NCI-H526 (cell line): Measurements from ENCODE around the gene ANXA8L1.
"Not testable (repeated sequence)": the region's sequence is repeated elsewhere in the genome, so short reads cannot be mapped to it uniquely, and the experiment has no call there.

Experiments
- DNase-seq, 2 experiments: peaks; one replicate each; lab custom pipeline; 2025; lab: John Stamatoyannopoulos, UW

ANXA8L1 gene

GRCh38 chr10:46375406-46375805 lies at the start of gene ANXA8L1:
Gene ANXA8L1, plus strand, starts transcription at chr10:46375776. Its CDS starts 76 bp downstream, at chr10:46375852.
- not testable (repeated sequence) for DNase-seq

- DNase-seq: no peak
Observed at GRCh38 chr10:46326066-46326465, 49.5 kb upstream of the ANXA8L1 start.

- DNase-seq: no peak
Observed at GRCh38 chr10:46326971-46327370, 48.6 kb upstream of the ANXA8L1 start.

GRCh38 chr10:46327685-46328084 lies 47.9 kb upstream of the ANXA8L1 start:
- DNase-seq: no peak

- no peak for DNase-seq
Observed at GRCh38 chr10:46328853-46329689, 46.5 kb upstream of the ANXA8L1 start.

- no peak for DNase-seq
Observed at GRCh38 chr10:46329690-46330016, 45.9 kb upstream of the ANXA8L1 start.

- no peak for DNase-seq
Observed at GRCh38 chr10:46330894-46331293, 44.7 kb upstream of the ANXA8L1 start.

- not testable (repeated sequence) for DNase-seq
Observed at GRCh38 chr10:46365484-46365883, 10.1 kb upstream of the ANXA8L1 start.

GRCh38 chr10:46367209-46367608 lies 8.4 kb upstream of the ANXA8L1 start:
- not testable (repeated sequence) for DNase-seq

GRCh38 chr10:46367666-46368240 lies 7.8 kb upstream of the ANXA8L1 start:
- not testable (repeated sequence) for DNase-seq

GRCh38 chr10:46368956-46369355 lies 6.6 kb upstream of the ANXA8L1 start:
- not testable (repeated sequence) for DNase-seq

- DNase-seq: not testable (repeated sequence)
Observed at GRCh38 chr10:46374410-46374809, 1.2 kb upstream of the ANXA8L1 start.

- DNase-seq: not testable (repeated sequence)
Observed at GRCh38 chr10:46377022-46377421, 1.4 kb downstream of the ANXA8L1 start.

- not testable (repeated sequence) for DNase-seq
Observed at GRCh38 chr10:46377651-46378050, 2.1 kb downstream of the ANXA8L1 start.

GRCh38 chr10:46378108-46378507 lies 2.5 kb downstream of the ANXA8L1 start:
- not testable (repeated sequence) for DNase-seq

- not testable (repeated sequence) for DNase-seq
Observed at GRCh38 chr10:46379233-46379848, 3.8 kb downstream of the ANXA8L1 start.

- not testable (repeated sequence) for DNase-seq
Observed at GRCh38 chr10:46385858-46386257, 10.3 kb downstream of the ANXA8L1 start.

- not testable (repeated sequence) for DNase-seq
Observed at GRCh38 chr10:46386694-46387093, 11.1 kb downstream of the ANXA8L1 start.

GRCh38 chr10:46387309-46387902 lies 11.8 kb downstream of the ANXA8L1 start:
- not testable (repeated sequence) for DNase-seq

- not testable (repeated sequence) for DNase-seq
Observed at GRCh38 chr10:46391422-46391821, 15.8 kb downstream of the ANXA8L1 start.

GRCh38 chr10:46396441-46397279 lies 21.1 kb downstream of the ANXA8L1 start:
- DNase-seq: not testable (repeated sequence)

- DNase-seq: not testable (repeated sequence)
Observed at GRCh38 chr10:46397767-46398166, 22.2 kb downstream of the ANXA8L1 start.
